GM12878 (cell line): ENCODE data around the gene CAMKK1. TPM values are rescaled to one million over a fixed set of nuclear protein-coding genes. Genes with fewer than 3 reads are reported as not detected.

Source experiments
- ATAC-seq: fragments of 200-7000 bp; cut with Tn5 transposase; 3 replicates; pipeline ENCODE4 v1.9.1; 2020; ENCODE audit warnings: mild to moderate bottlenecking, moderate library complexity
- BruUV-seq: library from RNA; stranded (reverse); fragments of 400-500 nt; replicated peaks from 2 replicates; lab custom pipeline; 2021; lab: Mats Ljungman, UMichigan
- CTCF ChIA-PET: fragments of 300-600 bp; sonication (Branson Sonifier 250); formaldehyde crosslinking; extraction: SDS; loops from one replicate; lab custom pipeline; 2021; ENCODE audit warnings: inconsistent platforms; lab: Yijun Ruan, JAX
- POLR2A ChIA-PET: fragments of 350-600 bp; formaldehyde crosslinking; extraction: SDS; loops from one replicate; lab custom pipeline; 2021; ENCODE audit warnings: inconsistent platforms; lab: Charles Lee
- RAD21 ChIA-PET: fragments of 300-600 bp; sonication (Branson Sonifier 250); formaldehyde crosslinking; loops from one replicate; lab custom pipeline; 2023; ENCODE audit warnings: antibody characterized with exemption; ENCODE audit not compliant: unreplicated experiment; lab: Charles Lee
- SMC1A ChIA-PET: fragments of 300-600 bp; sonication (Branson Sonifier 250); formaldehyde crosslinking; loops from one replicate; lab custom pipeline; 2023; ENCODE audit not compliant: unreplicated experiment, uncharacterized antibody; lab: Charles Lee
- DNase-seq: peaks from one replicate; pipeline ENCODE4 v3.0.0-alpha.2; 2011; ENCODE audit warnings: low read depth, low spot score
- FAIRE-seq: peaks from 3 replicates; lab custom pipeline; 2011; peaks lifted over from hg19 to GRCh38; lab: Jason Lieb, UNC
- H2AFZ ChIP-seq: 2 replicates; pipeline ENCODE4 v1.6.0; 2011; ENCODE audit warnings: low read depth, low read length, control low read depth; ENCODE audit not compliant: control insufficient read depth
- H3K27ac ChIP-seq: 2 replicates; pipeline ENCODE4 v1.5.1; 2011; ENCODE audit warnings: control low read depth; ENCODE audit not compliant: control insufficient read depth, insufficient read depth
- H3K27me3 ChIP-seq, 2 experiments: replicated peaks in 1 of 2; 2 replicates each; pipeline versions ENCODE4 v1.6.0 to v1.6.1; 2011; ENCODE audit warnings: low read length in 1 of 2; ENCODE audit not compliant: control insufficient read depth in 2 of 2, insufficient read depth in 2 of 2
- H3K36me3 ChIP-seq, 2 experiments: 2 replicates each; pipeline ENCODE4 v1.5.1; 2011; ENCODE audit warnings: low read length in 1 of 2; ENCODE audit not compliant: control insufficient read depth in 2 of 2, insufficient read depth in 2 of 2
- H3K4me1 ChIP-seq: 2 replicates; pipeline ENCODE4 v1.6.1; 2011; ENCODE audit warnings: mild to moderate bottlenecking, low read length, moderate library complexity, mixed read lengths; ENCODE audit not compliant: control insufficient read depth, insufficient read depth
- H3K4me2 ChIP-seq: 2 replicates; pipeline ENCODE4 v1.6.0; 2011; ENCODE audit warnings: control low read depth; ENCODE audit not compliant: control insufficient read depth, insufficient read depth
- H3K4me3 ChIP-seq: fragments of 200-600 bp; sonication (generic); 2 replicates; pipeline ENCODE4 v1.5.1; 2016
- H3K79me2 ChIP-seq: 2 replicates; pipeline ENCODE4 v1.6.0; 2011; ENCODE audit warnings: low read length; ENCODE audit not compliant: control insufficient read depth, insufficient read depth
- H3K9ac ChIP-seq: 2 replicates; pipeline ENCODE4 v1.8.0; 2011; ENCODE audit warnings: low read length, control low read depth, mixed read lengths; ENCODE audit not compliant: control insufficient read depth, insufficient read depth
- H3K9me3 ChIP-seq: replicated peaks from 3 replicates; pipeline ENCODE4 v1.5.1; 2011; ENCODE audit warnings: mild to moderate bottlenecking, low read length; ENCODE audit not compliant: control insufficient read depth, insufficient read depth
- H4K20me1 ChIP-seq: 2 replicates; pipeline ENCODE4 v1.6.0; 2011; ENCODE audit not compliant: control insufficient read depth, insufficient read depth
- E4F1 ChIP-seq: fragments of 450-650 bp; IDR thresholded peaks from 2 replicates; pipeline ENCODE4 v1.6.1; 2018; ENCODE audit warnings: borderline replicate concordance, mild to moderate bottlenecking; ENCODE audit not compliant: partially characterized antibody
- MEF2A ChIP-seq: IDR thresholded peaks from 2 replicates; pipeline ENCODE4 v1.6.1; 2011; ENCODE audit warnings: low read depth, mild to moderate bottlenecking, low read length, moderate library complexity; ENCODE audit not compliant: insufficient read depth
- NFIC ChIP-seq: IDR thresholded peaks from 2 replicates; pipeline ENCODE4 v1.6.1; 2012; ENCODE audit warnings: low read depth, mild to moderate bottlenecking, inconsistent platforms, low read length, moderate library complexity
- POLR2AphosphoS5 ChIP-seq: IDR thresholded peaks from 2 replicates; pipeline ENCODE4 v1.6.1; 2011; ENCODE audit warnings: mild to moderate bottlenecking, low read length, inconsistent platforms
- PRDM15 ChIP-seq: fragments of 450-650 bp; formaldehyde crosslinking; IDR thresholded peaks from 2 replicates; pipeline ENCODE4 v1.4.0; 2020; ENCODE audit warnings: mild to moderate bottlenecking, moderate library complexity
- RELA ChIP-seq: fragments of 450-650 bp; IDR thresholded peaks from 2 replicates; pipeline ENCODE4 v1.8.0; 2014; ENCODE audit warnings: borderline replicate concordance; ENCODE audit not compliant: partially characterized antibody
- TCF12 ChIP-seq: IDR thresholded peaks from 2 replicates; pipeline ENCODE4 v1.6.1; 2011; ENCODE audit warnings: low read depth, mild to moderate bottlenecking, low read length
- TCF7 ChIP-seq: IDR thresholded peaks from 2 replicates; pipeline ENCODE4 v1.6.1; 2014; ENCODE audit warnings: antibody characterized with exemption, borderline replicate concordance
- ZBED1 ChIP-seq: IDR thresholded peaks from 2 replicates; pipeline ENCODE4 v1.6.1; 2016; ENCODE audit warnings: borderline replicate concordance
- ZNF687 ChIP-seq: fragments of 450-650 bp; IDR thresholded peaks from 2 replicates; pipeline ENCODE4 v1.6.1; 2017; ENCODE audit warnings: mild to moderate bottlenecking, moderate library complexity
- WGBS: methylation state at CpG from one replicate; pipeline ENCODE4 v1.1.6; 2016; ENCODE audit warnings: low lambda C conversion rate; ENCODE audit not compliant: insufficient replicate concordance, insufficient coverage; ENCODE audit errors: missing lambda C conversion rate; 5-methylcytosine and 5-hydroxymethylcytosine counted together
- in situ Hi-C: fragments of 300-500 bp; cut with MboI; formaldehyde crosslinking; loops from 9 replicates; pipeline ENCODE4 v1.14.3; 2018; ENCODE audit warnings: mixed read lengths
- intact Hi-C: fragments of 100-400 bp; cut with micrococcal nuclease; formaldehyde crosslinking; loops from one replicate; pipeline ENCODE4 v1.14.2; 2022; ENCODE audit not compliant: unreplicated experiment
- polyA plus RNA-seq, 11 experiments: library from polyadenylated mRNA; depleted of rRNA in 4 of 11; unstranded in 6 of 11; stranded (reverse) in 5 of 11; fragments of >200 nt; fragmentation: Nextera tagmentation in 4 of 11; fragmentation: Illumina TruSeq in 1 of 11; extraction: Ambion mirVana in 4 of 11; extraction: Trizol in 1 of 11; gene quantifications; 1 replicate in 1 of 11; 2 replicates in 10 of 11; pipeline versions ENCODE4 v1.2.1 to v1.2.3, GENCODE V29; 2011 to 2016; ENCODE audit warnings: inconsistent platforms in 2 of 11, missing spikeins in 2 of 11, low read depth in 1 of 11
- total RNA-seq, 4 experiments: library from RNA; depleted of rRNA in 3 of 4; stranded (reverse); fragments of >200 nt in 3 of 4; fragmentation: Illumina TruSeq in 1 of 4; extraction: Trizol in 1 of 4; gene quantifications; 2 replicates each; pipeline versions ENCODE4 v1.2.1 to v1.2.3, GENCODE V29; 2013 to 2021

Gene CAMKK1
- total and polyA plus RNA-seq, 10 of the 15 experiments (the other 5 are each of a cell fraction or from before 2014, with no cell fraction given), result 0.06 to 0.84 (median 0.37) TPM

- H3K9ac ChIP-seq, result no peak overlapping the region
- ATAC-seq, result no peak
- in situ Hi-C loops, result no loop called here
- no peaks in the 10 kb centered on the region for H3K79me2 ChIP-seq
- H3K4me1 ChIP-seq, result peaks cover 5% of the 10 kb centered on the region
- CTCF ChIA-PET, result interaction anchor here (0.7 to 1.6 kb wide), 3 partner anchors 10 to 166 kb away, joined by 3 to 7 read pairs (median 5); no protein-coding TSS in a partner anchor
- H2AFZ ChIP-seq, result no peak overlapping the region
- H4K20me1 ChIP-seq, result no peaks in the 10 kb centered on the region
- intact Hi-C loops, result no loop called here
- H3K27ac ChIP-seq, result no peak overlapping the region
- POLR2A ChIA-PET, result interaction anchor here (1.0 to 1.9 kb wide), 2 partner anchors 9 to 12 kb away, joined by 3 to 5 read pairs; no protein-coding TSS in a partner anchor
- no peaks in the 10 kb centered on the region; a peak in 1 of 4 replicates for H3K27me3 ChIP-seq
- DNase-seq, result no peak
- FAIRE-seq, result no peak
- 53% methylated on average over 21 of the region's 21 CpGs for WGBS
- no peak overlapping the region for H3K4me2 ChIP-seq
- no peaks in the 10 kb centered on the region for H3K9me3 ChIP-seq
- no peaks in the 10 kb centered on the region for H3K36me3 ChIP-seq
- no peak overlapping the region for H3K4me3 ChIP-seq
- SMC1A ChIA-PET, result interaction anchor here (1.2 to 1.9 kb wide), 3 partner anchors 10 to 58 kb away, joined by 4 to 7 read pairs (median 4); partner anchors contain the start of gene NCBP3
- no TSS peak for BruUV-seq
- RAD21 ChIA-PET, result interaction anchor here (2.2 kb wide), 1 partner anchor 38 kb away, joined by 5 read pairs; no protein-coding TSS in a partner anchor
- TF ChIP-seq NFIC, result no peak
- TF ChIP-seq TCF7, result no peak
- TF ChIP-seq MEF2A, result no peak
- no peak for TF ChIP-seq POLR2AphosphoS5
- TF ChIP-seq TCF12, result no peak
- TF ChIP-seq ZNF687, result no peak
- TF ChIP-seq ZBED1, result no peak
- no peak for TF ChIP-seq RELA
- no peak for TF ChIP-seq PRDM15 (CRISPR knock-in tag)
- no peak for TF ChIP-seq E4F1
These were observed 11.0 kb upstream of the CAMKK1 start for GRCh38 chr17:3903881-3904290.
